ENCODE measurements around the gene CAPZB. TPM values are rescaled to one million over a fixed set of nuclear protein-coding genes. Genes with fewer than 3 reads are reported as not detected.

The CAPZB gene
- total and polyA plus RNA-seq, 2 of the 4 experiments (the other 2 are of a cell fraction): 216 to 304 TPM

DNA sequence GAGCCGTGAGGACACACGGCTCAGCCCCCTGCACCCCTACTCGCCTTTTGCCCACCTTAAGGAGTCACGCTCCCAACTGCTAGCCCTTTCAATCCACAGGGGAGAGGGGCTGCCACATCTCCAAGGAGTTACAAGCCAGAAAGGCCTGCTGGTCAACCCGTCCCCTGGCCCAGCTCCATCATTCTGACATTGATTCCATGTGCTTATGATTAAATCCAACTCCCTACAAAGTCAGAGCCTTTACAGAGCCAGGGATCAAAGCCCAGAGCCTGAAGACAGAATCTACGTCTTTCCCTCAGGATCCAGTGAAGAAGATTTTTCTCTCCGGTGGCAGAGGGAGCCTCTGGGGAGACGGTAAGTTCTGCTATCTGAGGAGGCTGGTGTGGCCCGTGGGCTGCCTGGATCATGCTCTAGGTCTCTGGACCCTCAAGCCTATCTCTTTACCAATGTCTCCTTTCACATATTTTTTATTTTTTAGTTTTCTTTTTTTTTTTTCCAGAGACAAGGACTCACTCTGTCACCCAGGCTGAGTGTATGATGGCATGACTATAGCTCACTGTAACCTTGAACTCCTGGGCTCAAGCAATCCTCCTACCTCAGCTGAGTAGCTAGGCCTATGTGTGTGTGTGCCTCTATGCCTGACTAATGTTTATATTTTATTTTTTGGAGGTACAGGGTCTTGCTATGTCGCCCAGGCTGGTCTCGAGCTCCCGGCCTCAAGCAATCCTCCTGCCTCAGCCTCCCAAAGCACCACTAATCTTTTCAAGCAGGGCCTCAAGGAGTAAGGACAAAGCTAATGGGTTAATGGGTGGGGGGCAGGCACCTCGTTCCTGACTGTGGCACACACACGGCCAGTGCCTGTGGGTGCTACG lies 111.9 kb downstream of the CAPZB start:
- H3K14ac ChIP-seq (replicated peaks; ENCODE audit: low read depth, low read length): no peak overlapping the region
- peaks cover 43 to 92% of the 10 kb centered on the region in 2 experiments for H3K79me1 ChIP-seq (ENCODE audit: low read depth in 1 of 2, low read length in 2 of 2)
- H2AK9ac ChIP-seq (replicated peaks; ENCODE audit: low read depth, low read length, poor library complexity): no peak overlapping the region
- in situ Hi-C loops (cut with MboI; ENCODE audit: low sequenced_read_pairs): no loop called here
- peaks cover 20% of the 10 kb centered on the region for H3K9me1 ChIP-seq (ENCODE audit: insufficient read depth, low read length)
- TF ChIP-seq, protein P1, sequence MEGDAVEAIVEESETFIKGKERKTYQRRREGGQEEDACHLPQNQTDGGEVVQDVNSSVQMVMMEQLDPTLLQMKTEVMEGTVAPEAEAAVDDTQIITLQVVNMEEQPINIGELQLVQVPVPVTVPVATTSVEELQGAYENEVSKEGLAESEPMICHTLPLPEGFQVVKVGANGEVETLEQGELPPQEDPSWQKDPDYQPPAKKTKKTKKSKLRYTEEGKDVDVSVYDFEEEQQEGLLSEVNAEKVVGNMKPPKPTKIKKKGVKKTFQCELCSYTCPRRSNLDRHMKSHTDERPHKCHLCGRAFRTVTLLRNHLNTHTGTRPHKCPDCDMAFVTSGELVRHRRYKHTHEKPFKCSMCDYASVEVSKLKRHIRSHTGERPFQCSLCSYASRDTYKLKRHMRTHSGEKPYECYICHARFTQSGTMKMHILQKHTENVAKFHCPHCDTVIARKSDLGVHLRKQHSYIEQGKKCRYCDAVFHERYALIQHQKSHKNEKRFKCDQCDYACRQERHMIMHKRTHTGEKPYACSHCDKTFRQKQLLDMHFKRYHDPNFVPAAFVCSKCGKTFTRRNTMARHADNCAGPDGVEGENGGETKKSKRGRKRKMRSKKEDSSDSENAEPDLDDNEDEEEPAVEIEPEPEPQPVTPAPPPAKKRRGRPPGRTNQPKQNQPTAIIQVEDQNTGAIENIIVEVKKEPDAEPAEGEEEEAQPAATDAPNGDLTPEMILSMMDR (conservative IDR thresholded peaks at IDR 0.05; ENCODE audit: low read depth, low read length): no peak
- TF ChIP-seq NFE2L2 (IDR thresholded peaks at IDR 0.05; ENCODE audit: low read depth, low read length) (no peak), ELK1 (IDR thresholded peaks at IDR 0.05; ENCODE audit: borderline replicate concordance, low read depth, low read length) (no peak), SMC3 (IDR thresholded peaks at IDR 0.05; ENCODE audit: low read depth, low read length) (no peak), FOS (IDR thresholded peaks at IDR 0.05; ENCODE audit: low read depth, low read length) (no peak)
- no peaks in the 10 kb centered on the region for H3K4me1 ChIP-seq (ENCODE audit: control insufficient read depth, insufficient read depth, low read length)
- H3K9me3 ChIP-seq (ENCODE audit: control insufficient read depth, insufficient read depth, low read length): no peaks in the 10 kb centered on the region
- no peak overlapping the region for H3K56ac ChIP-seq (ENCODE audit: extremely low read depth, insufficient read depth, low read length)
- no peak overlapping the region for H3K23ac ChIP-seq (ENCODE audit: low read depth, low read length)
- ATAC-seq (ENCODE audit: low read depth) (no peak), DNase-seq (no peak)
- BruUV-seq (replicated peaks): no TSS peak
- no peaks in the 10 kb centered on the region for H3K27me3 ChIP-seq (ENCODE audit: control insufficient read depth, insufficient read depth, low read length)
- H4K5ac ChIP-seq (ENCODE audit: low read depth, low read length): no peak overlapping the region
- H2AK5ac ChIP-seq (ENCODE audit: low read depth, low read length): no peak overlapping the region
- no peak overlapping the region for H3K4me2 ChIP-seq (ENCODE audit: low read depth, low read length)
- no peak overlapping the region for H2BK20ac ChIP-seq (ENCODE audit: low read depth, low read length)
- H3K18ac ChIP-seq (ENCODE audit: low read depth, low read length): no peak overlapping the region
- H4K91ac ChIP-seq (ENCODE audit: insufficient read depth, low read depth, low read length): no peak overlapping the region
- H3K27ac ChIP-seq (ENCODE audit: insufficient read depth, low read length): no peak overlapping the region
- no peak overlapping the region for H2AFZ ChIP-seq (replicated peaks; ENCODE audit: low read length, poor library complexity)
- no peak overlapping the region for H3K4me3 ChIP-seq (ENCODE audit: insufficient read depth, low read depth, low read length)
- peaks cover 68% of the 10 kb centered on the region for H4K20me1 ChIP-seq (ENCODE audit: insufficient read depth, low read length)
- H4K8ac ChIP-seq (ENCODE audit: low read depth in 2 of 2, low read length in 2 of 2): no peak overlapping the region
- no peak overlapping the region for H2BK120ac ChIP-seq (ENCODE audit: low read depth, low read length)
- H3K4ac ChIP-seq (ENCODE audit: low read depth, low read length): no peak overlapping the region
- ChIA-PET POLR2A (ENCODE audit: unreplicated experiment) (interaction anchor here (0.6 kb wide), 1 partner anchor 19 kb away, joined by 3 read pairs; no protein-coding TSS in a partner anchor), CTCF (interaction anchor here (0.5 to 1.0 kb wide), 2 partner anchors 11 to 118 kb away, joined by 3 read pairs; no protein-coding TSS in a partner anchor)
- H3K9ac ChIP-seq (ENCODE audit: low read depth, low read length): no peak overlapping the region
- no peak overlapping the region for H2BK15ac ChIP-seq (ENCODE audit: low read depth, low read length)
- 100% methylated on average over 1 of the region's 15 CpGs; no CpG with 5 or more reads in 1 of the 2 experiments for WGBS, 2 experiments (ENCODE audit: extremely low coverage in 2 of 2, insufficient read length in 1 of 2)
- peaks cover 75% of the 10 kb centered on the region for H3K36me3 ChIP-seq (ENCODE audit: control insufficient read depth, insufficient read depth, low read length)
- dilution Hi-C loops (cut with HindIII; ENCODE audit: low sequenced_read_pairs, unreplicated experiment): no loop called here
- H2BK5ac ChIP-seq (ENCODE audit: low read depth, low read length, poor library complexity, severe bottlenecking): no peak overlapping the region
- intact Hi-C loops (cut with micrococcal nuclease): no loop called here
